Activated gamma-delta T cell (primary cell): ENCODE measurements around the gene CDH15.
"Not testable (repeated sequence)": the region's sequence is repeated elsewhere in the genome, so short reads cannot be mapped to it uniquely, and the experiment has no call there.

Experiments used
- DNase-seq: peaks from one replicate; lab custom pipeline; 2025; lab: John Stamatoyannopoulos, UW

The CDH15 gene

GRCh38 chr16:89187770-89188392, 16.3 kb downstream of the CDH15 start:
- no peak for DNase-seq

DNA sequence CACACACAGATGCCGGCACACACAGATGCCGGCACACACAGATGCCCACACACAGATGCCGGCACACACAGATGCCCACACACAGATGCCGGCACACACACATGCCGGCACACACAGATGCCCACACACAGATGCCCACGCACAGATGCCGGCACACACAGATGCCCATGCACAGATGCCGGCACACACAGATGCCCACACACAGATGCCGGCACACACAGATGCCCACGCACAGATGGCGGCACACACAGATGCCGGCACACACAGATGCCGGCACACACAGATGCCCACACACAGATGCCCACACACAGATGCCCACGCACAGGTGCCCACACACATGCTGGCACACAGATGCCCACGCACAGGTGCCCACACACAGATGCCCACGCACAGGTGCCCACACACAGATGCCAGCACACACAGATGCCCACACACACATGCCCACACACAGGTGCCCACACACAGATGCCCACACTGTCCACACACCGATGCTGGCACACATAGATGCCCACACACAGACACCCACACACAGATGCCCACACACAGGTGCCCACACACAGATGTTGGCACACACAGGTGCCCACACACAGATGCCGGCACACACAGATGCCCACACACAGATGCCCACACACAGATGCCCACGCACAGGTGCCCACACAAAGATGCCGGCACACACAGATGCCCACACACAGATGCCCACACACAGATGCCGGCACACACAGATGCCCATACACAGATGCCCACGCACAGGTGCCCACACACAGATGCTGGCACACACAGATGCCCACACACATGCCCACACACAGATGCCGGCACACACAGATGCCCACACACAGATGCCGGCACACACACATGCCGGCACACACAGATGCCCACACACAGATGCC, 17.2 kb downstream of the CDH15 start:
- DNase-seq: not testable (repeated sequence)

GRCh38 chr16:89189358-89190025, 17.9 kb downstream of the CDH15 start:
- DNase-seq: no peak

GRCh38 chr16:89190150-89190958, 18.8 kb downstream of the CDH15 start:
- no peak for DNase-seq

DNA sequence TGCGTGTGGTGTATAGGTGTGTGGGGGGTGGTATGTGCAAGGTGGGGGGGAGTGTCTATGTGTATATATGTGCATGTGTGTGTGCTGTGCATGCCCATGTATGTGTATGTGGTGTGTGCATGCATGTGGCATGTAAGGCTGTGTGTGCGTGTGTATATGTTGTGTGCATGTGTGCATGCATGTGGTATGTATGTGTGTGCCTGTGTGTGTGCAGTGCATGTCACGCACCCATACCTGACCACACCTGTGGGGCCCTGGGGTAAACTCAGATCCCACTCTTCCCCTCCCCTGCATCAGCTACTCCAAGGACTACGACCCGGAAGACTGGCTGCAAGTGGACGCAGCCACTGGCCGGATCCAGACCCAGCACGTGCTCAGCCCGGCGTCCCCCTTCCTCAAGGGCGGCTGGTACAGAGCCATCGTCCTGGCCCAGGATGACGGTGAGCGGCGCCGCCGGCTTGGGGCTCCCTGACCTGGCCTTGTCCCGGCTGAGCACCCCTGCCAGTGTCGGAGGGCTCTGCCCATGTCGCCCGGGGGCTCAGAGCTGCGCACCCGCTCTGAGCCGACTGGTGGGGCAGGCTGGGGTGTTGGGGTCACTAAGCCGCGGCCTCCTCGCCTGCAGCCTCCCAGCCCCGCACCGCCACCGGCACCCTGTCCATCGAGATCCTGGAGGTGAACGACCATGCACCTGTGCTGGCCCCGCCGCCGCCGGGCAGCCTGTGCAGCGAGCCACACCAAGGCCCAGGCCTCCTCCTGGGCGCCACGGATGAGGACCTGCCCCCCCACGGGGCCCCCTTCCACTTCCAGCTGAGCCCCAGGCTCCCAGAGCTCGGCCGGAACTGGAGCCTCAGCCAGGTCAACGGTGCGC, 19.7 kb downstream of the CDH15 start:
- DNase-seq: no peak

DNA sequence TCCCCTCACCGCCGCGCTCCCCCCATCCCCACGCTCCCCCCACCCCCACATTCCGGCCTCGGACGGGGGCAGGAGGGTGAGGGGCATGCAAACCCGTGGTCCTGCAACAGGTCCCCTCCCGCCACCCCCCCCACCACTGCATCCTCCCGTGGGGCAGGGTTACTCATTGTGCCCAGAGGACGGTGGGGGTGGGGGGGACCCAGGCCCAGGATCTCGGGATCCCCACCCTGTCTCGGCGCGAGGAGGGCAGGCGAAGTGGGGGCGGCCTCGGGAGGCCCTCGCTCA, 20.3 kb downstream of the CDH15 start:
- no peak for DNase-seq

DNA sequence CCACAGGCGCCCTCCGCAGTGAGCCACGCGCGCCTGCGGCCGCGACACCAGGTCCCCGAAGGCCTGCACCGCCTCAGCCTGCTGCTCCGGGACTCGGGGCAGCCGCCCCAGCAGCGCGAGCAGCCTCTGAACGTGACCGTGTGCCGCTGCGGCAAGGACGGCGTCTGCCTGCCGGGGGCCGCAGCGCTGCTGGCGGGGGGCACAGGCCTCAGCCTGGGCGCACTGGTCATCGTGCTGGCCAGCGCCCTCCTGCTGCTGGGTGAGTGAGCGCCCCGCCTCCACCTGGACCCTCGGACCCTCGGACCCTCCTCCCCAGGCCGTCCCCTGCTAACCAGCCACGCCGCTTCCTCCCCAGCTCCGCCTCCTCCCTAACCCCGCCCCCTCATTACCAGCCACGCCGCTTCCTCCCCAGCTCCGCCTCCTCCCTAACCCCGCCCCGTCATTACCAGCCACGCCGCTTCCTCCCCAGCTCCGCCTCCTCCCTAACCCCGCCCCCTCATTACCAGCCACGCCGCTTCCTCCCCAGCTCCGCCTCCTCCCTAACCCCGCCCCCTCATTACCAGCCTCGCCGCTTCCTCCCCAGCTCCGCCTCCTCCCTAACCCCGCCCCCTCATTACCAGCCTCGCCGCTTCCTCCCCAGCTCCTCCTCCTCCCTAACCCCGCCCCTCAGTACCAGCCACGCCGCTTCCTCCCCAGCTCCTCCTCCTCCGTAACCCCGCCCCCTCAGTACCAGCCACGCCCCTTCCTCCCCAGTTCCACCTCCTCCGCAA, 20.8 kb downstream of the CDH15 start:
- DNase-seq: peak; percentile 52

- no peak for DNase-seq
Measured at GRCh38 chr16:89192956-89193575, 21.5 kb downstream of the CDH15 start.

- DNase-seq: no peak
Measured at GRCh38 chr16:89193576-89194293, 22.2 kb downstream of the CDH15 start.

DNA sequence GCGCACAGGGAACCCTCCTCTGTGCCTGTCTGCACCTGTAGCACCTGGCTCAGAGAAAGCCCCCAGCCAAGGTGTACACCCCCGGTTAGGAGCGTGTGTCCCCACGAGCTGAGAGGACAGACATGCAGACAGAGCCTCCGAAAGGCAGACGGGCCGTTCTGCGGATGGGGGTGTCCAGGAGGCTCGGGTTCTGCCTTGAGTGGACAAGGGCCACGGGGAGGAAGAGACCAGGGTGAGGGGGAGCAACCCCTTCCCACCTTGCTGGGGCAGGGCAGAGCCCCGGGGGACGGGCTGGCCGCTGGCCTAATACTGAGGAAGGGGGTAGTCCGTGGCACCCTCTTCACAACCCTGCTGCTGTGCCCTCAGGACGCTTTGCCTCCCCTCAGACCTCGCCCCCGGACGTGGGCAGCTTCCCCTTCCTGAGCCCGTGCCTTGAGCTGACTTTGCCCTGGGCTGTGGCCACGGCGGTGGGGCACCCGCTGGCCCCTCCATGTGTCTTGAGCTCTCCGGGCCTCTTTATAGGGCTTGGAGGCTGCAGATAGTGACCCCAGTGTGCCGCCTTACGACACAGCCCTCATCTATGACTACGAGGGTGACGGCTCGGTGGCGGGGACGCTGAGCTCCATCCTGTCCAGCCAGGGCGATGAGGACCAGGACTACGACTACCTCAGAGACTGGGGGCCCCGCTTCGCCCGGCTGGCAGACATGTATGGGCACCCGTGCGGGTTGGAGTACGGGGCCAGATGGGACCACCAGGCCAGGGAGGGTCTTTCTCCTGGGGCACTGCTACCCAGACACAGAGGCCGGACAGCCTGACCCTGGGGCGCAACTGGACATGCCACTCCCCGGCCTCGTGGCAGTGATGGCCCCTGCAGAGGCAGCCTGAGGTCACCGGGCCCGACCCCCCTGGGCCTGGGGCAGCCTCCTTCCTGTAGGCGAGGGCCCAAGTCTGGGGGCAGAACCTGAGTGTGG, 23.1 kb downstream of the CDH15 start:
- DNase-seq: no peak

GRCh38 chr16:89195521-89196171, 24.1 kb downstream of the CDH15 start:
- DNase-seq: no peak

- DNase-seq: no peak
Measured at GRCh38 chr16:89197033-89197632, 25.6 kb downstream of the CDH15 start.

- DNase-seq: no peak
Measured at GRCh38 chr16:89197633-89198416, 26.3 kb downstream of the CDH15 start.

DNA sequence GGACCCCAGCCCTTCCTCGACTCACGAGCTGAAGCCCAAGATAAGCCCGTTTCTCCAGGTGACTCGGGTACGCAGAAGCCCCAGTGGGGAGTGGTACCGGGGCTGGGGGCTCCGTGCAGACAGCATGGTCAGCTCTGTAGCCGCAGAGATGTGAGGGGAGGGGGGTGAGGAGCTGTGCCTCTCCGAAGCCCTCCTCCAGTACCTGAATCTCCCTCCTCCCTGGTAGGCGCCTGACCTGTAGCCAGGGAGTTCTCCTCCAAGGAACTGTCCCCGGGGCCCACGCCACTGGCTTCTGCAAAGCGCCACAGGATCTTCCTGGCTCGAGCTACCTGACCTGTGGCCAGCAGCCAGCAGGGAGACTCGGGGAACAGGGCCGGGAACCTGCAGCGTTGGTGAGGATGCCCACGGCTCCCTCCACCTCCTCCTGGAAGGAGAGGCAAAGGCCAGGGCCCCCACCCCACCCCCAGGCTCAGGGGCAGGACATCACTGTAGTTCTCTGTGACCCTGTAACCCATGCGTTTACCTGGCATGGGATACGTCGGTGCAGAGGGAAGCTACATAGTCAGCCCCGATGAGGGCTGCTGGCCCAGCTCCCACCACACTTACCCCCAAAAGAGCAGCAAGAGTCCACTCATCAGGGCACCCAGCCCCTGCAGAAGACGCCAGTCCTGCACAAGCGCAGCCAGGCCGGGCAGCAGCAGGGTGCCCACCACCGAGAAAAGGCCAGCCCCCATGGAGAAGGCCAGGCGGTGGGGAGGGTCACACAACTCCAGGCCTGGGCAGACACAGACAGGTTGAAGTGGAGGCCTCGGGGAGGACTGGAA, 27.1 kb downstream of the CDH15 start:
- no peak for DNase-seq
